OCI-LY1 (cell line): ENCODE measurements around the gene CACNA1B.
"Not testable (repeated sequence)": the region's sequence is repeated elsewhere in the genome, so short reads cannot be mapped to it uniquely, and the experiment has no call there.

Experiments
- CTCF ChIP-seq: fragments of 200-600 bp; sonication (generic), shearing (Covaris generic); IDR thresholded peaks from 2 replicates; pipeline ENCODE4 v1.5.1; 2017; ENCODE audit warnings: mild to moderate bottlenecking, antibody characterized with exemption, low read length, moderate library complexity, mixed read lengths
- EZH2 ChIP-seq: fragments of 200-600 bp; sonication (generic), shearing (Covaris generic); IDR thresholded peaks from 2 replicates; pipeline ENCODE4 v1.8.0; 2017; ENCODE audit warnings: borderline replicate concordance, mixed run types, mild to moderate bottlenecking, antibody characterized with exemption, low read length, moderate library complexity, mixed read lengths

DNA sequence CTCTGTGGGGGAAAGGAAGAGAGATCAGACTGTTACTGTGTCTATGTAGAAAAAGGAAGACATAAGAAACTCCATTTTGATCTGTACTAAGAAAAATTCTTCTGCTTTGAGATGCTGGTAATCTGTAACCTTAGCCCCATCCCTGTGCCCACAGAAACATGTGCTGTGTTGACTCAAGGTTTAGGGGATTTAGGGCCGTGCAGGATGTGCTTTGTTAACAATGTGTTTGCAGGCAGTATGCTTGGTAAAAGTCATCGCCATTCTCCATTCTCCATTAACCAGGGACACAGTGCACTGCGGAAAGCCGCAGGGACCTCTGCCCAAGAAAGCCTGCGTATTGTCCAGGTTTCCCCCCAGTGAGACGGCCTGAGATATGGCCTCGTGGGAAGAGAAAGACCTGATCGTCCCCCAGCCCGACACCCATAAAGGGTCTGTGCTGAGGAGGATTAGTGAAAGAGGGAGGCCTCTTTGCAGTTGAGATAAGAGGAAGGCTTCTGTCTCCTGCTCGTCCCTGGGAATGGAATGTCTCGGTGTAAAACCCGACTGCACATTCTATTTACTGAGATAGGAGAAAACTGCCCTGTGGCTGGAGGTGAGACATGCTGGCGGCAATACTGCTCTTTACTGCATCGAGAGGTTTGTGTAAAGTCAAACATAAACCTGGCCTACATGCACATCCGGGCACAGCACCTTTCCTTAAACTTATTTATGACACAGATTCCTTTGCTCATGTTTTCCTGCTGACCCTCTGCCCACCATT, 255.5 kb downstream of the CACNA1B start:
- not testable (repeated sequence) for TF ChIP-seq CTCF, EZH2
